Amniotic epithelial cell (primary cell): ENCODE results near the gene NOTUM.

Source experiments
- DNase-seq: peaks from one replicate; pipeline ENCODE4 v3.0.0-alpha.2; 2010; ENCODE audit warnings: low read depth

The NOTUM gene

DNA sequence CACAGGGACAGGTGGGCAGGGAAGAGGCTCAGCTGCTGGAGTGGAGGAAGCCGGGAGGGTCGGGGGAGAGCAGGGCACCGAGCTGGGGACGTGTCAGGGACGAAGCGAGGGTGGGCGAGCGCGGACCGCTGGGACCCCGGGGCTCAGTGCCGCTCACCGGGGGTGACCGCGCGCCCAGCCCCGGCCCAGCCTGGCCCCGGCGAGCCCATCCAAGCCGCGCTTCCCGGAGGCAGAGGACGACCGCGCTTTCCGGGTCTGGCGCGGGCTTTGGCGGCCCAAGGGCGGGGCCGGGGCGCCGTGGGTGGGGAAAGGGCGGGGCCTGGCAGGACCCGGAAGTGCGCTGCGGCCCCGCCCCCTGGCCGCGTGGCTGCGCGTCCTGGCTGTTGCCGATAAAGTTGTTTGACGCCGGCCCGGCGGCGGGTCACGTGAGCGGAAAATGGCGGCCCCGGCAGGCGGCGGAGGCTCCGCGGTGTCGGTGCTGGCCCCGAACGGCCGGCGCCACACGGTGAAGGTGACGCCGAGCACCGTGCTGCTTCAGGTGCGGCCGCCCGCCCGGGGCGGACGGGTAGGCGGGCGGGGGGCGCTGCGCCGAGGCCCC is 16.3 kb upstream of the NOTUM start, which contains the start of gene ASPSCR1:
TSS of gene ASPSCR1 (plus strand) at position 419 of the 598 bp plus-strand sequence. CDS start at position 437, 18 bp downstream.
- peak; percentile 85 for DNase-seq

DNA sequence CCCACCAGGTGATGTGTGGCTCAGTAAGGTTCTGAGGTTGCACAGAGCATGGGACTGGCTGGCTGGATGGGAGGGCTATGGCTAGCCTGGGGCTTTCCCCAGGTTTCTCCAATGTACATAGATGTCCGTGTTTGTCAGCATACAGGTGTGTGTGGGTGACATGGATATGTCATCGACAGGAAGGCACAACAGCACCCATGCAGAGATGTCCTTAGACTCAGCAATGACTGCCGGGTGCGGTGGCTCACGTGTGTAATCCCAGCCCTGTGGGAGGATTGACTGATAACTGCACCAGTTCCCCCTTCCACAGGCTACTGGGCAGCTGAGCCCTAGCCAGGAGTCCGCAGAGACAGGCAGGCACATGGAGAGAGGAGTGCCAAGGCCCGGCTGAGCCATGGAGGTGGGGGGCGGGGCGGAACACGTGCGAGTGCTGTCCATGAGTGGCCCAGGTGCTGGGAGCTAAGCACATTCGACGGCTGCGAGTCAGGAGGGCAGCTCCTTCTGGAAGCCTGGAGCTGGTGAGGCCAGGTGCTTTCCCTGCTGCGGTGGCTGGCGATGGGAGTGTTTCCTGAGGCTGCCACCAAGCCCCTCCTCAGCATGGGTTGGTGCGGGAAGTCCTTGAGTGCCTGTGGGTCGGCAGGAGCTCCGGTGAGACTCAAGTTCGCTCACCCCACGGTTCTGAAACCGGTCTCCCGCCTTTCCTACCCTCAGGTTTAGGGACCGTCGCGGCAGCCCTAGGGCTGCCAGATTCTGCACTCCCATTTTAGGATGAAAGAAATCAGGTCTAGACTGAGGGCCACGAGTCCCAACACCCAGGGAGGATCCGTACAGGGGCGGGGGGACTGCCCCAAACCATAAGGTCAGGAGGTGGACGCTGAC is 15.6 kb upstream of the NOTUM start:
- no peak for DNase-seq

GRCh38 chr17:81973432-81973831 is 12.4 kb upstream of the NOTUM start:
- DNase-seq: no peak

- no peak for DNase-seq
Measured at GRCh38 chr17:81968850-81969812, 8.1 kb upstream of the NOTUM start.

- DNase-seq: no peak
Measured at GRCh38 chr17:81968396-81968745, 7.4 kb upstream of the NOTUM start.

DNA sequence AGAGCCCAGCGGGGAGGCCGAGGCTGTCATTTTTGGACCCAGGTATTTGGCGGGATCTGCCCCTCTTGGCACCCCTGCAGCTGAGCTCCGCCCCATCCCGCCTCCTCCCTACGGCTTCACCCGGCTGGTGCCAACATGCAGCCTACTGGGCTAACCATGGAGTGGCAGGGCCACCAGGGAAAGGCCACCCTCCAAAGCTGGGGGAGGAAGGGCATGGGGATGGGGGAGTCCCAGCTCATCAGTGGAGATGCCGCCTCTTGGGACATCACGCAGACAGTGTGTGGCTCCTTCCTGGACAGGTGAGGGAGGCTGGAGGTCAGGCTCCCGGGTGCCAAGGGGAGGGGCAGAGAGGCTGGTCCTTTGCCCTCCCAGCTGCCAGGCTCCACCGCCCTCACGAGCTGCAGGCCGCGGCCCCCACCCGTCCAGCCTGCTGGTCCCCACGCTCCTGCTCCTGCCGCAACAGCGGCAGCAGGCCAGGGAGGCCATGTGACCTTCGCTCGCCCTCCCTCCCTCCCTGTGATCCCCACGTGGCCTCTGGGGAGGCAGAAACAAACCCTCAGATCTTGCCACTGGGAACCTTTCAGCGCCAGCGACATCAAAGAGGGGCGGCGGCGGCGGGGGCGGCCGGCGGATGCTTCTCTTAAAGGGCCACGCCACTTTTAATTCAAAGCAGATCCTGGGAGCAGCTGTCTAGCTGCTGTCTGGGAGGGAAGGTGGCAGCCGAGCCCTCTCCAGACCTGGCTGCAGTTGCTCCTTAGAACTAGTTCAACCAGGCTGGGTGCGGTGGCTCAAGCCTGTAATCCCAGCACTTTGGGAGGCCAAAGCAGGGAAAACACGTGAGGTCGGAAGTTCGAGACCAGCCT is 6.8 kb upstream of the NOTUM start:
- DNase-seq: peak; percentile 70

- no peak for DNase-seq
Measured at GRCh38 chr17:81967244-81967532, 6.2 kb upstream of the NOTUM start.

GRCh38 chr17:81966343-81967243 is 5.6 kb upstream of the NOTUM start:
- no peak for DNase-seq

GRCh38 chr17:81964081-81964849 is 3.3 kb upstream of the NOTUM start:
- no peak for DNase-seq

- no peak for DNase-seq
Measured at GRCh38 chr17:81962499-81963441, 1.8 kb upstream of the NOTUM start.

DNA sequence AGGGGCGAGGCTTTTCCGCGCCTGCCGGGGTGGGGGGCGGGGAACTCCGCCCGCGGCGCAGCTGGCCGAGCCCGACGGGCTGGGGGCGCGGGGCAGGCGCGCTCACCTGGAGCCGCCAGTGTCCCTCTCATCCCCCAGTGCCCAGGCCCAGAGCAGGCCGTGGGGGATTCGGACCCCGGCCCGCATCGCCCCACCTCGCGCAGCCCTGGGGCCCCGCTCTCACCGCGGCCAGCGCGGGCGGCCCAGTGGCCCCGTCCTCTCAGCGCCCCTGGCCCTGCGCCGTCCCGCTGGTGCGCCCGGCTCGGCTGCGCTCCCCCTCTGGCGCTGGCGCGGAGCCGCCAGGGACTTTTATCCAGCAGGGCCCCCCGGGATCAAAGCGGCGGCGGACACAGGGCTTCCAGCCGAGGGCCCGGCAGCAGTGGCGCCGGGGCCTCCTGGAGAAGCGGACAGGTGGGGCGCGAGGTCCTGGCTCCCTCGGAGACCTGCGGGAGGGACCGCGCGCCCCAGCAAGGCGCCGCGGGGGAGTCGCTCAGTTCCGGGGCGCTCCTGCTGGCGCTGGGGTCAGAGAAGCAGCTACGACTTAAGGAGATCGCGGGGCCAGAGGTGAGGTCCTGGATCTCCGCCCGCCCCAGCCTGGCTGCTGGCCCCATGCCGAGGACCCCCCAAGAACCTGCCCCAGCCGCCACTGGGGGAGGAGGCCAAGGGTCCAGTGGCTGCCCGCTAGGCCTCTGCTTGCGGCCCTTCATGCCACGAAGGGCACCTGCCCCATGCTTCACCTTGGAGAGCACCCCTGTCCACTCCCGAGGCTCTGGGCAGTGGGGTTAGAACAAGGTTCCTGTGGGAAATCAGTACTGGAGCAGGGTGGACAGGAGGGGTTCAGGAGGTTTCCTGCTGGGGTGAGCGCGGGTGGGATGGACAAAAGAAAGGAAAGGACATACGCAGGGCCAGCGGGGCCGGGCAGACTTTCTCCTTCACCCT is 823 bp upstream of the NOTUM start:
- no peak for DNase-seq

GRCh38 chr17:81960130-81960958 is 643 bp downstream of the NOTUM start:
- no peak for DNase-seq

DNA sequence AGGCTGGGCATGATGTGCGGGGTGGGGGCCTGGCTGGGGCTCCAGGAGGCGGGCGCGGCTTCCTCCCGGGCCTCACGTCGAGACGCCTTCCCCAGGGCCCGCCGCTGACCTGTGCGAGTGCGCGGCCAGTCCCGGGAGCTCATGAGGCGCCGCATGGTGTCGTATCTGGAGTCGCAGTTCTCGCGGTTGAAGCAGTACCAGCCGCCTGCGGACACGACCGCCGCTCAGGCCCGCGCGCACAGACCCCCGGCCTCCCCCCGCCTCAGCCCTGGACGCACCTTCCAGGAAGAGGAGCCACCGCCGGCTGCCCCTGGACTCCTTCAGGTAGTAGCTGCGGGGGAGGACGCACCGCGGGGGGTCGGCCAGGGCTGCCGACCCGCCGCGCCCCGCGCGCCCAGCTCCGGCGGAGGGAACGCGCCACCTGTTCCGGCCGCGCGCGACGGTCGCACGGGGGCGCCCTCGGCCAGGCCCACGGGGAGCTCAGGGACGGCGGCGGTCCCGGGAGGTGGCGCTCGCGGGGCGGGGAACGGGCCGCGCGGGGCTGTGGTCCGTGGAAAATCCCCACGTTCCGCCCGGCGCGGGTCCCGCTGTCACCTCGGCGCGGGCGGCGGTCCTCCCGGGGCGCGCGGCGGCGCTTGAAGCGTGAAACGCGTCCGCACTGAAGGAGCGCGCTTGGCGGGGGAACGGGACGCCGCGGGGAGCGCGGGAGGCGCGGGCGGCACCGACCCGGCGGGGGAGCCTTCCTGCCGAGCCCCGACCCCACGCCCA is 1.4 kb downstream of the NOTUM start:
- DNase-seq: no peak

DNA sequence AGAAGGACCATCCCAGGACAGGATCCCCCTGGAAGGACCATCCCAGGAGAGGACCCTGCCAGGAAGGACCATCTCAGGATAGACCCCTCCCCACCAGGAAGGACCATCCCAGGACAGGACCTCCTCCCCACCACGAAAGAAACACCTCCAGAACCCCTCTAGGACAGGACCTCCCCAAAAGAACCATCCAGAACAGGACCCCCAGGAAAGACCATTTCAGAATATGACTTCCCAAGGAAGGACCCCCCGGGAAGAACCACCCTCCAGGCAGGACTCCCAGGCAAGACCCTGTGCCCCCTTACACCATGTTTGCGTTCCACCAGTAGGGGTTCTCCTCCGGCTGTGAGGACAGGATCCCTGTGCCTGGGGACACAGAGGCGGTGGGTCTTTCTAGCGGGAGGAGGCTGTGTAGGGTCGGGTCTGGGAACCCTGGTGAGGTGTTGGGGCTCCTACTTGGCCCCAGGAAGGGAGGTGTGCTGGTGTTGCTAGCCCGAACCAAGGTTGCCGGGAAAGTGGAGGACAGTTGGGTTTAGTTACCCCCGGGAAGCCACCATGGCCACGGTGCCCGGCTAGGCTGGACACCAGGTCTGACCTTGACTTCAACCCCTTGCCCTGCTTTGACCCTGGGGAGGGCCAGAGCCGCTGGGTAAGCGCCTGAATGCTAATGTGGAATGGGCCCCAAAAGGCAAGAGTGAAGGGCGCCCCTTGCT is 2.2 kb downstream of the NOTUM start:
- DNase-seq: no peak
